Coronary artery (tissue), 2 donors: ENCODE data around the gene RBBP9.

Experiments
- DNase-seq: peaks from one replicate; pipeline ENCODE4 v3.0.0-alpha.2; 2017; ENCODE audit warnings: low spot score
- H3K27ac ChIP-seq, 2 donors: fragments of 200-600 bp; sonication (generic); one replicate each; pipeline ENCODE4 v1.5.1; 2016 to 2019
- H3K4me3 ChIP-seq: fragments of 200-600 bp; sonication (generic); 2 replicates; pipeline ENCODE4 v1.5.1; 2016; ENCODE audit warnings: mild to moderate bottlenecking, moderate library complexity
- TF ChIP-seq, protein P1 (sequence below): fragments of 200-600 bp; sonication (generic); IDR thresholded peaks from one replicate; pipeline ENCODE4 v1.5.1; 2019; ENCODE audit warnings: antibody characterized with exemption

RBBP9 gene

DNA sequence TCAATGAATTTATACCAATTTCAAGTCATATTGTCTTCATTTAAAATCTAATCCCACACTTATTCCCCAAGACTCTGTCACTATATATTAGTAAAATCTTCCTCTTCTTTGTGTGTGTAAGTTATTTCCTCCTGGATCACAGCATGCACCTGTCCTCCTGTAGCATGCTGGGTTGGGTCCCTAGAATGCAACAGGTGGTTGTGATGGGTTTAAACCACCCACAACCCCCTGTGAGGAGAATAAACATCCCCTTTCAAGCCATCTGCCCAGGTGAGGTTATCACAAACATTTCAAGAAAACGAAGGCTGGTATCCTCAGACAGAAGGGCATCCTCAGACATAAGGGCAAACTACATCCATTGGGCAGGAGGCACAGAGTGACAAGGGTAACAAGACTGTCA lies 56.6 kb downstream of the RBBP9 start:
- no peak overlapping the region for H3K27ac ChIP-seq
- DNase-seq = no peak
- no peak overlapping the region for H3K4me3 ChIP-seq
- TF ChIP-seq, protein P1, sequence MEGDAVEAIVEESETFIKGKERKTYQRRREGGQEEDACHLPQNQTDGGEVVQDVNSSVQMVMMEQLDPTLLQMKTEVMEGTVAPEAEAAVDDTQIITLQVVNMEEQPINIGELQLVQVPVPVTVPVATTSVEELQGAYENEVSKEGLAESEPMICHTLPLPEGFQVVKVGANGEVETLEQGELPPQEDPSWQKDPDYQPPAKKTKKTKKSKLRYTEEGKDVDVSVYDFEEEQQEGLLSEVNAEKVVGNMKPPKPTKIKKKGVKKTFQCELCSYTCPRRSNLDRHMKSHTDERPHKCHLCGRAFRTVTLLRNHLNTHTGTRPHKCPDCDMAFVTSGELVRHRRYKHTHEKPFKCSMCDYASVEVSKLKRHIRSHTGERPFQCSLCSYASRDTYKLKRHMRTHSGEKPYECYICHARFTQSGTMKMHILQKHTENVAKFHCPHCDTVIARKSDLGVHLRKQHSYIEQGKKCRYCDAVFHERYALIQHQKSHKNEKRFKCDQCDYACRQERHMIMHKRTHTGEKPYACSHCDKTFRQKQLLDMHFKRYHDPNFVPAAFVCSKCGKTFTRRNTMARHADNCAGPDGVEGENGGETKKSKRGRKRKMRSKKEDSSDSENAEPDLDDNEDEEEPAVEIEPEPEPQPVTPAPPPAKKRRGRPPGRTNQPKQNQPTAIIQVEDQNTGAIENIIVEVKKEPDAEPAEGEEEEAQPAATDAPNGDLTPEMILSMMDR = no peak

DNA sequence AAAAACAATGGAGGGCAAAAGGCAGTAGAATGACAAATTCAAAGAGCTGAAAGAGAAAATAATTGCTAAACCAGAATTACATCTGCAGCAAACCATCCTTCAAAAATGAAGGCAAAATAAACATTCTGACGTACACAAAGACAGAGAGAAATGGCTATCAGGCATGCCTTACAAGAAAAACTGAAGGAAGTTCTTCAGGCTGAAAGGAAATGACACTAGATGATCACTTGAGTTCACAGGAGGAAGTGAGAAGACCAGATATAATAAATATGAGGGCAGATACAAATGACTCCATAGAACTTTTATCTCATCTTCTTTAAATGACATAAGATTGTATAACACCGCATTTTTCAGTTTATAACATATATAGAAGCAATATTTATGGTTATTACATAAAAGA lies 60.2 kb downstream of the RBBP9 start:
- no peak for DNase-seq
- H3K4me3 ChIP-seq = no peak overlapping the region
- TF ChIP-seq, protein P1 = no peak
- no peak overlapping the region for H3K27ac ChIP-seq
